Transverse colon (tissue), 3 donors: ENCODE measurements around the gene HLA-DOA.

Experiments used
- CTCF ChIP-seq, 5 experiments: fragments of 200-600 bp in 3 of 5; fragments of 450-650 bp in 2 of 5; sonication (generic) in 3 of 5; IDR thresholded peaks; 1 replicate in 2 of 5; 2 replicates in 3 of 5; pipeline ENCODE4 v1.5.1; 2016 to 2017; ENCODE audit warnings: antibody characterized with exemption in 5 of 5, inconsistent platforms in 3 of 5, mild to moderate bottlenecking in 2 of 5, moderate library complexity in 1 of 5
- EP300 ChIP-seq: sonication (generic); formaldehyde crosslinking; IDR thresholded peaks from one replicate; pipeline ENCODE4 v1.6.1; 2017; ENCODE audit warnings: antibody characterized with exemption, low read depth
- POLR2A ChIP-seq: fragments of 450-650 bp; IDR thresholded peaks from one replicate; pipeline ENCODE4 v1.6.1; 2016; ENCODE audit warnings: antibody characterized with exemption, mild to moderate bottlenecking, moderate library complexity

- TF ChIP-seq EP300, result no peak
- TF ChIP-seq POLR2A, result no peak
- TF ChIP-seq CTCF (IDR thresholded peaks at IDR 0.05), result no peak
Observed at GRCh38 chr6:32980488-32981038, 28.8 kb downstream of the HLA-DOA start.
